OCI-LY7 (cell line): ENCODE results near the gene RBM48. TPM values are rescaled to one million over a fixed set of nuclear protein-coding genes. Genes with fewer than 3 reads are reported as not detected.

Experiments used
- BruUV-seq: library from RNA; stranded (reverse); fragments of 400-500 nt; replicated peaks from 2 replicates; lab custom pipeline; 2021; lab: Mats Ljungman, UMichigan
- CTCF ChIA-PET: fragments of 300-600 bp; sonication (Branson Sonifier 250); formaldehyde crosslinking; loops from one replicate; lab custom pipeline; 2022; ENCODE audit warnings: antibody characterized with exemption; ENCODE audit not compliant: unreplicated experiment; lab: Charles Lee
- POLR2A ChIA-PET: fragments of 300-600 bp; sonication (Branson Sonifier 250); formaldehyde crosslinking; loops from one replicate; lab custom pipeline; 2022; ENCODE audit warnings: antibody characterized with exemption; lab: Charles Lee
- DNase-seq: peaks from one replicate; pipeline ENCODE4 v3.0.0-alpha.2; 2015; ENCODE audit warnings: low spot score
- H2AFZ ChIP-seq: fragments of 200-600 bp; sonication (generic), shearing (Covaris generic); 2 replicates; pipeline ENCODE4 v1.6.1; 2014; ENCODE audit warnings: mild to moderate bottlenecking, antibody characterized with exemption, low read length, moderate library complexity
- H3K27ac ChIP-seq: fragments of 200-600 bp; sonication (generic); 2 replicates; pipeline ENCODE4 v1.5.1; 2014; ENCODE audit warnings: mixed run types, low read depth, mild to moderate bottlenecking, moderate library complexity, low read length, inconsistent platforms; ENCODE audit not compliant: poor library complexity, severe bottlenecking
- H3K36me3 ChIP-seq: fragments of 200-600 bp; sonication (generic); 2 replicates; pipeline ENCODE4 v1.6.1; 2014; ENCODE audit warnings: mild to moderate bottlenecking, antibody characterized with exemption, low read length, moderate library complexity, mixed read lengths; ENCODE audit not compliant: insufficient read depth
- H3K4me1 ChIP-seq: fragments of 200-600 bp; sonication (generic); 2 replicates; pipeline ENCODE4 v1.5.1; 2014; ENCODE audit warnings: mild to moderate bottlenecking, low read length; ENCODE audit not compliant: insufficient read depth, poor library complexity, severe bottlenecking
- H3K4me2 ChIP-seq: fragments of 200-600 bp; sonication (generic); 2 replicates; pipeline ENCODE4 v1.6.1; 2014; ENCODE audit warnings: mild to moderate bottlenecking, low read length
- H3K4me3 ChIP-seq: fragments of 200-600 bp; sonication (generic); 2 replicates; pipeline ENCODE4 v1.5.1; 2014; ENCODE audit warnings: mild to moderate bottlenecking, low read depth, low read length; ENCODE audit not compliant: poor library complexity, severe bottlenecking
- H3K79me2 ChIP-seq: fragments of 200-600 bp; sonication (generic); 2 replicates; pipeline ENCODE4 v1.6.1; 2016; ENCODE audit warnings: low read depth, mild to moderate bottlenecking, low read length, moderate library complexity, mixed read lengths; ENCODE audit not compliant: insufficient read depth
- H3K9me2 ChIP-seq: fragments of 200-600 bp; sonication (generic); 2 replicates; pipeline ENCODE4 v1.6.1; 2016; ENCODE audit warnings: mild to moderate bottlenecking, low read length, mixed read lengths; ENCODE audit not compliant: insufficient read depth
- H3K9me3 ChIP-seq: fragments of 200-600 bp; sonication (generic); 2 replicates; pipeline ENCODE4 v1.6.1; 2014; ENCODE audit warnings: mild to moderate bottlenecking, mixed run types, low read length, mixed read lengths
- H4K20me1 ChIP-seq: fragments of 200-600 bp; sonication (generic); 2 replicates; pipeline ENCODE4 v1.6.1; 2014; ENCODE audit warnings: mild to moderate bottlenecking, antibody characterized with exemption, low read length, moderate library complexity, mixed read lengths; ENCODE audit not compliant: insufficient read depth
- CTCF ChIP-seq: fragments of 200-600 bp; sonication (generic); conservative IDR thresholded peaks from 2 replicates; pipeline ENCODE4 v1.5.1; 2014; ENCODE audit warnings: mild to moderate bottlenecking, antibody characterized with exemption, low read length, moderate library complexity, mixed read lengths
- EZH2phosphoT487 ChIP-seq: fragments of 200-600 bp; sonication (generic); IDR thresholded peaks from 2 replicates; pipeline ENCODE4 v1.6.1; 2018; ENCODE audit warnings: low read depth, borderline replicate concordance, mild to moderate bottlenecking, mixed run types, antibody characterized with exemption, low read length, moderate library complexity, mixed read lengths
- intact Hi-C: fragments of 100-400 bp; cut with micrococcal nuclease; formaldehyde crosslinking; loops from one replicate; pipeline ENCODE4 v1.10.0; 2022; ENCODE audit not compliant: unreplicated experiment
- total RNA-seq, 2 experiments: library from RNA; depleted of rRNA in 1 of 2; stranded (reverse); fragments of >200 nt in 1 of 2; shearing (Covaris generic) in 1 of 2; gene quantifications; 2 replicates each; pipeline ENCODE4 v1.2.3, GENCODE V29; 2014 to 2022

Gene RBM48
- total RNA-seq, 2 experiments from 2014 or later: 10.7 to 15.1 TPM

- no TSS peak for BruUV-seq
- CTCF ChIA-PET: no interaction called here
- no peaks in the 10 kb centered on the region for H3K9me2 ChIP-seq
- no peak overlapping the region for H3K4me3 ChIP-seq
- H4K20me1 ChIP-seq: no peaks in the 10 kb centered on the region
- DNase-seq: no peak
- H3K36me3 ChIP-seq: peaks cover 72% of the 10 kb centered on the region
- no peak overlapping the region for H3K4me2 ChIP-seq
- POLR2A ChIA-PET: interaction anchor here (0.5 to 0.7 kb wide), 2 partner anchors 19 to 48 kb away, joined by 3 to 4 read pairs; partner anchors contain the start of genes PEX1 and RBM48
- intact Hi-C loops: loop anchor here (10.0 kb wide), 1 partner anchor 56 kb away; no protein-coding TSS in a partner anchor
- H3K4me1 ChIP-seq: no peaks in the 10 kb centered on the region
- H3K79me2 ChIP-seq: no peaks in the 10 kb centered on the region
- H3K27ac ChIP-seq: no peak overlapping the region
- H2AFZ ChIP-seq: no peak overlapping the region
- H3K9me3 ChIP-seq: no peaks in the 10 kb centered on the region
- TF ChIP-seq EZH2phosphoT487 (no peak), CTCF (no peak)
Observed at GRCh38 chr7:92508946-92509345, 19.6 kb upstream of the RBM48 start.

GRCh38 chr7:92513167-92513902 lies 15.3 kb upstream of the RBM48 start:
- Histone ChIP-seq H4K20me1 (no peaks in the 10 kb centered on the region), H3K9me2 (no peaks in the 10 kb centered on the region), H3K9me3 (no peaks in the 10 kb centered on the region), H3K79me2 (no peaks in the 10 kb centered on the region), H2AFZ (no peak overlapping the region), H3K4me3 (no peak overlapping the region), H3K4me2 (no peak overlapping the region), H3K36me3 (peaks cover 71% of the 10 kb centered on the region), H3K4me1 (no peaks in the 10 kb centered on the region), H3K27ac (no peak overlapping the region)
- no peak for TF ChIP-seq EZH2phosphoT487
- TF ChIP-seq CTCF: no peak
- no peak for DNase-seq
- ChIA-PET POLR2A (interaction anchor here (0.5 to 1.3 kb wide), 4 partner anchors 11 to 1345 kb away, joined by 3 to 5 read pairs (median 4); no protein-coding TSS in a partner anchor), CTCF (no interaction called here)
- no TSS peak for BruUV-seq
- intact Hi-C loops: no loop called here

- ChIA-PET CTCF (no interaction called here), POLR2A (interaction anchor here (1.9 kb wide), 1 partner anchor 11 kb away, joined by 6 read pairs; the partner anchor contains the start of genes PEX1 and RBM48)
- H3K79me2 ChIP-seq: peaks cover 6% of the 10 kb centered on the region; the same call in 1 of the 2 replicates
- H3K36me3 ChIP-seq: peaks cover 70% of the 10 kb centered on the region
- BruUV-seq: TSS peak; percentile 48
- intact Hi-C loops: no loop called here
- TF ChIP-seq EZH2phosphoT487: no peak
- no peak for TF ChIP-seq CTCF
- H3K9me3 ChIP-seq: no peaks in the 10 kb centered on the region
- H3K4me2 ChIP-seq: no peak overlapping the region
- H3K4me3 ChIP-seq: no peak overlapping the region
- H3K9me2 ChIP-seq: no peaks in the 10 kb centered on the region
- no peak overlapping the region for H3K27ac ChIP-seq
- no peaks in the 10 kb centered on the region for H4K20me1 ChIP-seq
- H3K4me1 ChIP-seq: no peaks in the 10 kb centered on the region
- DNase-seq: no peak
- H2AFZ ChIP-seq: no peak overlapping the region
Observed at GRCh38 chr7:92517631-92518030, 11.0 kb upstream of the RBM48 start.
